GM18870 (cell line): ENCODE measurements around the gene MKX.
A peak's percentile ranks its signal among the peaks of the same experiment; 100 is the strongest.

Source experiments
- ATAC-seq: cut with Tn5 transposase; IDR thresholded peaks from one replicate; pipeline ENCODE4 v1.9.1; 2021; ENCODE audit warnings: moderate library complexity; ENCODE audit not compliant: unreplicated experiment

MKX gene

DNA sequence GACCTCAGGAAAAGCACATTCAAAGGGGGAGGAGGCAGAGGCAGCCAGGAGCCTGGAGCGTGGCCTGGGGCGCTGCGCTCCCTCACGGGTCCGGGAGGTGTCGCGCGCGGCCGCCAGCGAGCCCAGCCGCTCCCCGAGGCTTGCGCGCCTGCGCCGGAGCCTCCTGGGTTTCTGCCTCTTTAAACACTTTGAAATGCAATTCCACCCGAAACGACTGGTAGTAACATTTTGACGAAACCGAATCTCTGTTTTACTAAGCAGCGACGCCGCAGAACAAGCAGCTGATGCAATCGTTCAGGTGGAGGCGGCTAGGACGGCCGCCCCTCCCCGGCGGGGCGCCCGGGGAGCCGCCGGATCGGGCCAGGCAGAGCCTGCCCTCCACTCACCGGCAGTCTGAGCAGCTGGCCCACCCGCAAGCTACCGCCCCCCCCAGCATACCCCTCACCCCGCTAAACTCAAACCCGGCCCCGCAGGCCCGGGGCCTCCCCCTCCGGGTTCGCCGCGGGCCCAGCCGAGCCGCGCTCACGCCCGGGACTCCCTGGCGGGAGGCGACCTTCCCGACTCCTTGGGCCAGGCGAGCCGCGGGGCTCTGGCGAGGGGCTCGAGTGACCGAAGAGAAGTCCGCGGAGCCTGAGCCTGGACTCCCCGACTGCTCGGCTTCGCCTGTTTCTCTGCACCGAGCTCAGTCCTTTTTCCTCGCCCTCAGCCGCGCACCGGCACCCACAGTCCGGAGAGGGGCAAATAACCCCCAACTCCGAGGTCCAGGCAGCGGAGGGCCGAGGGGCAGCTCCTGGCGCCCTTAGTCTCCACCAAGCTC, 3.2 kb downstream of the MKX start:
- ATAC-seq, result peak; percentile 97

DNA sequence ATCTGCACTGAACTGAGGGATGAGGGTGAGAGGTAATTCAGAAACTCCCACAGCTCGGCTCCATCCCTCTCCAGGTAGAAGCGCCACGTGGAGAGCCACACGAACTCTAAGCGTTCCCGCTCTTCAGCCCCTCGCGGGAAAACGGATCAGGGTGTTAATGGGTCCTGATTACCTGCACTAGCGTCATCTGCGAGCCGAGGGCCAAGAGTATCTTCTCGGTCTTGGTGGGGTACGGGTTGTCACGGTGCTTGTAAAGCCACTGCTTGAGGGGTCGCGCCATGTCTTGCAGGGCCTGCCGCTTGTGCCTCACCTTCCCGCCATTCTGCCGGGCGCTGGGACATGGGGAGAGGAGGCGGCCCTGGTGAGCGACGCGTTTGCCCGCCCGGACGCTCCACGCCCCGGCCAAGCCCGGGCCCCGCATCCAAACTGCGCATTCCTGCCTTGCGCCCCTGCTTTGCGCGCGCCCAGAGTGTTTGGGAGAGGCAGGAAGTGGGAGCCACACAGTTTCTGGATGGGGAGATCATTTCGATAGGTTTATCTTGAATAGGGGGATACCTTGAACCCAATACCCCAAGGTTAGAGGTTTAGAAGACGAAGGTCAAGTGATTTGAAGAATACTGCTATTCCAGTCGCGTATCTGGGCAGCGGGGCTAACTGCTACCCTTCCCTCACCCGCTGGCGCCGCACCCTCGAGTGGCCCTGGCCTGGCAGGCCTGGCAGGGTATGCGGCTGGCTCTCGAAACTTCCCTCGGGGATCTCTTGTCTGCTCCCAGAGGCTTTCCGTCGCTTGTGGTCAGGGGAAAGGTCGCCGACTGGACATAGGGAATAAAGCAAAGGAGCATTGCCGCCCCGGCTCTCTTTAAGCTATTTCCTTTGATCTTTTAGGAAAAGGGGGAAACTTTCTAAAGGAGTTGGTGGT, 4.2 kb downstream of the MKX start:
- ATAC-seq, result no peak

DNA sequence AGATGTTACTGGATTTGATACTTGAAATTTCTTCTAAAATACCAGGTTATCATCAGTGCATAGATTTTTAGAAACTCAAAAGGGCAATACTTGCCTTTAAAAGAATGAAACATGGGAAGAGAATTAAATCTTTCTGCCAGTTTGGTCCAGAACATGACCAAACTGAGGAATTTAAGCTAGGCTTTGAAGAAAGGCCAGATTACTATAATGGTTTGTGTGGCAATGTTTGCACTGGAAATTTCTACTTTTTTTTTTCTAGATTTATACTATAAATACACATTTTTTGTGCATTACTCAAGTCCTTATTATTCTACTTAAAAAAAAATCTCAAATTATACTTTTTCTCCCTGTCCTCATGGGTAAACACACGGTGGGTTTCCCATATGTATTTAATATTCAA, 9.2 kb downstream of the MKX start:
- no peak for ATAC-seq

DNA sequence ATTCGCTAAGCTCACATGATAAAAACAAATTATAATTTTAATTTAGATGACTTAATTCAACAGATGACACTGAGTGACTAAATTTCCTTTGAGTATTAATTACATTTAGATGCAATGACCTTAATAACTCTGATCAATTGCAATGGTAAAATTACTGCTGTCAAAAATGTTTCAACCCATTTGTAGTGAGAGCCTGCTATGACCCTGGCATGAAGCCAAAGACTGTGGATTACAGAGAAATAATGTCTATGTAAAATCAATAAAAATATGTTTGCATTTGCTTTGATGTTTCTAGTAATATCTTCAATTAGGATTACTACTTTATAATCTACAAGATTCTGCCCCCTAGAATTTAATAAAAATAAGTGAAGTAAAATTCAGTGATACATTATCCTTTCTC, 15.6 kb downstream of the MKX start:
- no peak for ATAC-seq

DNA sequence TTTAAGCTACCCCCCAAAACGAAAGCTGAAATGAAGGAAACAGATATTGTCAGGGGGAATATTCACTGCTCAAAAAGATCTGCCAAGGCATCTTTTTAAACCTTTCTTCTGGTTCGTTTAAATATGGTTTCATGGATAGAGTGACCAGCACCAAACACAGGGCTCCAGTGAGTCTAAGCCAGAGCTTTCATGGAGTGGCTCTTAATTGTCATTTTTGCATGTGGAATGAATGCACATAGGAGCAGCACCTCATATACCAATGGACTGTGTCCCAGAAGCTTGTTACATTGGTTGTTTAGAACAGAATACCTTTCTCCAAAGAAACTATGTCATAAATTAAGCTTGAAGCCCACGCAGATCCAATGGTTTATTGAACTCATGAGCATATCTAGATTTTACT, 17.3 kb downstream of the MKX start:
- ATAC-seq, result no peak

DNA sequence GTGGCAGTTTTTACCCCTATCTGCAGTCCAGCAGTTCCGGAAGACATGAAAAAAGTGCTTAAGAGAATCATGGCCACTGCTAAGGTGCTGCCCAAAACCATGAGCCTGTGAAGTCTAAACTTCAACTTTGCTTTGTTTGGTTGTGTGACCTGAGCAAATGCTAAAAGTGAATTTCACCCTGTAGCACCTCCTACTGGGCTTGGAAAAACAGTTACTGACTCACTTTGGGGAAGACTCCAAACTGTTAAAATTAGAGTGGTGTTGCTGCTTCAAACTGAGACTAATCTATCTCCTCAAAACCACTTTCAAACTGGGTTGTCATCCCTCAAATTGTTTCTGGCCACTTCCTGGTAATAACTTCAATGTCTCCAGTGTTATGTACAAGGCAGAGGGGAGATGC, 21.3 kb downstream of the MKX start:
- no peak for ATAC-seq

DNA sequence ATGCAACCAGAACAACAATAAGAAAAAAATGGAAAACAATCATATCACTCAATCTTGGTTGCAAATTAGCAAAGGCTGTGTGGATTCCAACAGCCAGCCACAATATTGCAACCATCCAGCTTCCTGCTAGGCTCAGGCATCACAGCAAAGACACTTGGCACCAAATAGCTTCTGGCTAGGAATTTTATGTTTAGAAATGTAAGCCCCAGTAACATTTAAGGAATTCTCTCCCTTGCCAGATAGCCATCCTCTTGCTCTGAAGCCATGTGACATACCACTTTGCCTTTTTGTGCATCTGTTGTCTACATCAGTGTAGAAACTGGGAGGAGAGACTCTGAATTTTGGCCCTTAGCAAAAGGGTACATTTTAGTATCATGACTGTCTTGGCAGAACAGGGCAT, 22.2 kb downstream of the MKX start:
- ATAC-seq, result no peak

DNA sequence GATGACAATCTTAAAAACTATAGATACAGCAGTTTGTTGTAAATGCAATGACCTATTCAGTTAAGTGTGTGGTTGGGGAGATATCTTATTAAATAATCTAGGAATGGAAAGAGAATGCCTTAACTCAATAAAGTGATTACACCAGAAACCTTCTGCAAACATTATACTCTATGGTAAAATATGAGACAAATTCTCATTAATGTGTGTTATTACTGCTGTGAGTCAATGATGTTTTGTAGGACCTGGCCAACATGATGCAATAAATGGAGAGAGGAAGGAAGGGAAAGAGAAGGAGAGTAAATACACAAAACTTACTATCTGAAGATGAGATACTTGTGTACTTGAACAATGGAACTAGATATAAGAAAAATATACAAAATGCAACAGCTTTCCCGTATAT, 25.1 kb downstream of the MKX start:
- ATAC-seq, result no peak

DNA sequence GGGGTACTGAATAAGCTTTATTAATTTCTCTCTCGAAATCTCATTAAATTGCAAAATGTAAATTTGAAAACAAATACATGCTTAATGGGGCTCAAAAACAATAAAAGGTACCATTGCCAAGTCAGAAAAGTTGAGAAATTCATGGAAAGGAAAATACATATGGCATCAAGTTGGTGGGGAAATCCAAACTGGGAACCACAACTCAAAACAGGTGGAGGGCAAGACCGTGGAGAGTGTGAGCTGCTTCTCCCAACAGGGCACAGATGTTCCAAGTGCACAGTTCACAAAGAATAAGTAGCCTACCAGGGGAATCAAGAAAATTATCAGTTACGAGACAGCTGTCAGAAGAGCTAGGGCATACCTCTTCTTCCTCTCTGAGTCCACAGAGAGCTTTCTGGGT, 26.6 kb downstream of the MKX start:
- no peak for ATAC-seq

DNA sequence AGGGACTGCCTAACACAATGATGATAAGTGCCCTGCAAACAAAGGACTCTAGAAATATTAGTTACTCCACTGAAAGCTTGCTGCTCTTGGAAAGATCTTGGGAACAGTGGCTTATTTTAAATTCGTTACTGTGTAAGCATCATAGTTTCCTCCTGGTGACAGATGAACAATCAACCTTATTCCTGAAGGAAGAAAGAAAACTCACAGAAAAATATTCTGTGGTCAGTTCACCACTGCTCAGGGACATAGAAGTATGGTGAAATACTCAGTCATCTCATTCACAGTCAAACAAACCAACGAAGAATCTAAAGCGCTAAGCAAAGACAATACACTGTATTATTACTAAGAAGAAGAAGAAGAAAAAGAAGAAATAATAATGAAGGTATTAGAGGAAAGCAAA, 27.8 kb downstream of the MKX start:
- no peak for ATAC-seq

DNA sequence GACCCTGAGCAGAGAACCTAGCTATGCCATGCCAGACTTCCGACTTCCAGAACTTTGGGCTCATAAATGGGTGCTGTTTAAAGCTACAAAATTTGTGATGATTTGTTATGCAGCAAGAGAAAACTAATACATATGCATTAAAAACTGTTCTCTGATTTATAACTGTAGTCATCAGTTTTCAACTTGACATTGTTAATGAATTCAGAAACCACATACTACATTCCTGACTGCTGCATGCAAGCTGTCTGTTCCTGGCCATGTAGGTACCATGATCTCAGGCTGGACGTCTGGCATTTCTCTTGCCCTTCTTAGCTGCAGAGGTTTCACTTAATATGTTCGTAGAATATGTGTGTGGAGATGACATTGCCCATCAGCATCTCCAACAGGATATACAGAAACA, 28.4 kb downstream of the MKX start:
- ATAC-seq, result no peak

DNA sequence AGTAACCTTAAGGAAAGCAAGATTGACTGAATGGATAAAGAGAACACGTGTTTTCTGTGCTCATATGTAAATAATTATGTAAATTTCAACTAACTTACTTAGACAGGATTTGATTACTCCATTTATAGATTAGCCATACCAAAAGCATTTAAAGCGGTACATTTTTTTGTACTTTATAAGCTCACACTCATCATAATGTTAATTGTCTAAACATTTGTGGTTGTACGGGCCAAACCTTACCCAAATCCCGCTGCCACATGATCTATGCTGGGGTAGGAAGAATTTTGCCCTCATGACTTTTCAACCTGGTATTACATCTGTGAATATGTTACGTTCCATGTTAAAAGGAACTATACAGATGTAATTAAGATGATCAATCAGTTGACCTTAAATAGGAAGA, 29.1 kb downstream of the MKX start:
- no peak for ATAC-seq

DNA sequence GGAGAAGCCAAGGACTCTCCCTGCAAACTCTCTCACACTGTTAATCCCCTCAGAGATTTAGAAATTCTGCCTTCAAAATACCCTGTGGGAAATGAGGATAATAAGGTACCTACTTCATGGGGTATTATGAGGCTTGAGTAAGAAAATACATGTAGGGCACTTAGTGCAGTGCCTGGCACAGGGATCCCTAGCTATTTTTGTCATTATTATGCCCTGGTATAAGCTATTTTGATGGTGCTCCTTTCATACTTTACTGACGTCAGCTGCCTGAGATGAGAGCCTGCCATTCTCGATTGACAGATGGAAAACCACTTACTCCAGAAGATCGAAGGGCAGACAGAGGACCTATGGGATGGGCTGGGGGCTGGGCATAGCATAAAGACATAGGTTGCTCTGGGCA, 30.1 kb downstream of the MKX start:
- no peak for ATAC-seq

DNA sequence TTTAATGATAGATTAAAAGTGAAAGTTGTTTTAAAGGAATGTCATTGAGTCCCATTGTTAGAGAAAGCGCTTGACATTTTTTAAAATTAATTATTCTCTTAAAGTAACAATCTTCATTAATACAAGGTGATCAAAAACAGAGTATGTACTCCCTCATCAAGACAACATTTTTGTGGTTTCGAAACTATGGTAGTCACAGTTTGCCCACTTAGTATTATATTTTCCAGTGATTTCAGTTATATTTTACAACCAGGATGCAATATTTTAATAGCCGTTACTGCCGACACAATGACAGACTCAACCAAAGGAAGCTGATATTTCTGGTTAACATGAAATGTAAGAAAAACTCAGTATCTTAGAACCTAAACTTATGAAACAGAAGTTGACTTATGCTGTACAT, 31.3 kb downstream of the MKX start:
- ATAC-seq, result no peak

DNA sequence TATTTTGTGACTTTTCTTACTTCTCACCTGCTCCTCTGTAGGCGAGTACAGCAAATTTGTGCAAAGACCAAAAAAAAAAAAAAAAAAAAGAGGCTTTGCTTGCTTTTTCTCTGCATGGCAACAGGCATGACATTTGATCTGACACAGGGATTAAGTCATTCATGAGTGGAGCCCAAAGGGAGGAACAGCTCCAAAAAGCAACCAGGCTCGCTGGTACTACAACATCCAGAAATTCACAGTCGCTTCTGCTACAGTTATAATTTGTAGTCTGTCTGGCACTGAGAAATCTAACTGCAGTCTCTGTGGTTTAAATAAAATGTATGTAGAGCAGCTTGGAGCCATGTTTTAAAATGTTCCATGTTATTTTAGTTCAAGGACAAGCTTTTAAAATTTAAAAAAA, 31.7 kb downstream of the MKX start:
- ATAC-seq, result no peak

DNA sequence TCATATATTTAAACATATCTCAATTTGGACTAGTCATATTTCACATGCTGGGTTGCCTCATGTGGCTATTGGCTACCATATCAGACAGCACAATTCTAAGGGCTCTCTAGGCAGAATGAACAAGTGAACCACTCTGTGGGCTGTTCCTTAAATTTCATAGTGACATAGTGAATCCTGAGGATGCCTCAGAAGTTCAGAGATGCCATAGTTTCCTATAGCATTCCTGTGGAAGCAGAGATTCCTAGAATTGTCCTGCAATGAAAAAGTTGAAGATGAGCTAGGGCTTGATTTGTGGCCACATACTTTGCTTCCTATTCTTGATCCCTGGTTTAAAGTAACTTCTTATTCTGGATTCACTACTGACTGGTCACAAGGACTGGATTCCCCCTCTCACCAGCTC, 35.6 kb downstream of the MKX start:
- ATAC-seq, result no peak

DNA sequence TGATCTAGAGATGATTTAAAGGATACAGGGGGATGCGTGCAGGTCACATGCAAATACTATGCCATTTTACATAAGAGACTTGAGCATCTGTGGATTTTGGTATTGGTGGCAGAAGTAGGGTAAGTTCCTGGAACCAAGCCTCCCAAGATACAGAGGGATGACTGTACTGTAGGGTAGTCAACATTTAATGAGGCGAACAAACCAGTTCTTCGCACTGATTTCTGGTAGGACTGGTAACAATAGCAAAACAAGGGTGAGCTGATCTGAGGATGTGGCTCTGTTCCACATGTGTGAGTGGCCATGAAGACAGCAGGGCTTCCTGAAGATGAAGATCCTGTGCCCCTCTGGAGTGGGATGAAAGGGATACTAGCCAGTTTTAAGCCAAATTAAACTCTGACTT, 36.3 kb downstream of the MKX start:
- no peak for ATAC-seq

DNA sequence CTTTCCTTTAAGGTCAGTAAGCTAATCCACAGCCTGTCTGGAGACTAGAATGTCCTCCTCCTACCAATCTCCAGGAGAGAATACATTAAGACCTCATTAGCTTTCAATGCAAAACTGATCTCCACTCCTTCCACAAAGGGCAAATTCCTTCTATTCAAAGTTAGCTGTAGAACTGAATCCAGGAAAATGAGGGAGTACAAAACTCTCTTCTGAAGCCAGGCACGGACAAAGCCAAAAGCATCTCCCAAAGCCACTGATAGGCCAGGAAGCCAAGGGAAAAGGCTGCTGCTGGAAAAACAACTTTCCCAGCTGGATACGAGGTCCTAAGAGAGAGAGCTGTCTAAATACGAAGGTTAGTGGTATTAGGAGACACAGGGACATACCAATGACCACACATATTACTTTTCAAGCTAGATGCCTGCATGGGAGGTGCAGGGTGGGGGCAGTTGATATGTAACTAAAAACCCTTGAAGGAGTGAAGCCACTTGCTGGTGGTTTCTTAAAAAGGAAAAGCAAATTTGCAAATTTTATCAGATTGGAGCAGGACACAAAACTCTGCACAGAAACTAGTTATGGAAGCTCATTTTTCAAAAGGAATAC, 43.6 kb downstream of the MKX start:
- ATAC-seq, result no peak

DNA sequence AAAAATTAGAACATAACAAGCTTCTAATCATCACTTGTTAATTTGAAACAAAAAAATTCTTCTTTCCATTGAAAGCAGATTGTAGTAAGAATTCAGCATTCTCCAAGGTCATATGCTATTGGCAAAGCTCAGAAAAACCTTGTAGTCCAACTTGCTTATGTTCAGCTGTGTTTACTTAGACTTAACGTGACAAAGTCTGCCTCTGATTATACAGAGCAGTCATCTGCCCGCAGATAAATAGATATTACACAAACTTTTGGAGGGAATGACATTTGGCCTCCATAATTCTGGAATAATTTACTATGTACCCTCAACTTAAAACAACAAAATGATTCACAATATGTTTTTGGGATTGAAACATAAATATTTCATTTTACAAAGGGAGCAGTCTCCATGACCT, 45.8 kb downstream of the MKX start:
- no peak for ATAC-seq

DNA sequence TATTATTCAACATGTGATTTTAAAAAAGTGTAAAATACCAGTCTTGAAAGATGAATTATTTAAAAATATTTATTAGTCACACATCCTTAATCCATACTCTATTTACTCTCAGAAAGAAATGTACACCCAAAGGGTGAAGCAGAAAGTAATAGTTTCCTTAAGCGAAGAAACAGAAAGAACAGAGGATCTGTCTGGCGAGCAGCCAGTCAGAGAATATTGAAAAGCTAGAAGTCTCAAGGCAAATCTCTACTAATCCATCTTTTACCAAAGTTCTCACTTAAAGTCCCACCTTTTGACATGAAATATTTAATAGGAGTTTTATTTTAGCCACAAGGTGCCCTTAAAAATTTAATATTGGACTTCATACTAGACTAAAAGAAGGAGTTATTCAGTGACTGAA, 46.7 kb downstream of the MKX start:
- no peak for ATAC-seq

DNA sequence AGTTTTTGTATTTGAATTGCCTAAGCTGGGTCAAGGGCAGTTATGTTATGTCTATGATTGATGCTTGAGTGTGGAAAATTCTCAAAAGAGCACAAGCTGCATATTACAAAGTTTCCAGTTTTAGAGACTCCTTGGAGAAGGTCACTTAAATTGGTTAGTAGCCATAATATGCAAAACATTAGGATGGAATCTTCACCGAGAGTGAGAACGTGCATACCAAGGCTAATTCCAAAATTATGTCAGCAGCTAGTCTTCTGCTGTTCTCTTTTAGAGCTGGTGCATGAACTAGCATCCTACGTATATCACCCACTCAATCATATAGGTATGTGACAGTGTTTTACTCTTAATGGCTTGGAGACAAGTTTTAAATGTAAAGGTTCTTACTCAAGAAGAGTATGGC, 49.2 kb downstream of the MKX start:
- ATAC-seq, result no peak

DNA sequence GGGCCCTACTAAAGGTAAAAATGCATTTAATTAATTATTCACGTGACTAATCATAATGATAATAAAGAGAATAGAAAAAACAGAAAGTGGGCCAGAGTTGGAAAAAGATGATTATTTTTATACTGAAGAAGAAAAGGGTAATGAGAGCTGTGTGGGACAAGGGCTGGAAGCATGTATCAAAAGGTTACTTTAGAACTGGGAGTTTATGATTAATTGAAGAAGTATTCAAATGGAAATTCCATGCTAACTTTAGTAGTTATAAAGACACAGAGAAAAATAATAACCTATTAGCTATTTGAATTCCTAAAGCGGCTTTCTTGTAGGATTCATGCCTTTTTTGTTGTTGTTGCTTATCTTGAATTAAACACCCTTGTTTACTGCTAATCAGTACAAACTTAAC, 49.9 kb downstream of the MKX start:
- ATAC-seq, result no peak
